HepG2 (cell line): ENCODE results near the gene IKZF4. TPM values are rescaled to one million over a fixed set of nuclear protein-coding genes. Genes with fewer than 3 reads are reported as not detected.

Source experiments
- AGO1 ChIP-seq: fragments of 200-400 bp; formaldehyde crosslinking; IDR thresholded peaks from 2 replicates; pipeline ENCODE4 v1.6.1; 2017; ENCODE audit warnings: mild to moderate bottlenecking, low read depth, low read length, moderate library complexity; ENCODE audit not compliant: poor library complexity, severe bottlenecking
- ARID3A ChIP-seq: IDR thresholded peaks from 2 replicates; pipeline ENCODE4 v1.6.1; 2012; ENCODE audit warnings: low read depth, low read length, improper control_type of control experiment
- ATF4 ChIP-seq, 2 experiments: fragments of 450-650 bp in 1 of 2; sonication (generic) in 1 of 2; formaldehyde crosslinking; IDR thresholded peaks; 2 replicates each; pipeline versions ENCODE4 v1.5.0 to v1.8.0; 2020 to 2022; ENCODE audit warnings: mild to moderate bottlenecking in 1 of 2, missing genetic modification reagents in 1 of 2
- HINFP ChIP-seq: sonication (generic); formaldehyde crosslinking; IDR thresholded peaks from 2 replicates; pipeline ENCODE4 v1.4.0; 2020; ENCODE audit warnings: low read depth, mild to moderate bottlenecking, missing genetic modification reagents
- HOXA9 ChIP-seq: sonication (generic); formaldehyde crosslinking; IDR thresholded peaks from 2 replicates; pipeline ENCODE4 v1.8.1; 2022; ENCODE audit warnings: missing genetic modification reagents, mild to moderate bottlenecking, moderate library complexity, borderline replicate concordance
- MED8 ChIP-seq: sonication (generic); formaldehyde crosslinking; IDR thresholded peaks from 2 replicates; pipeline ENCODE4 v1.8.1; 2023; ENCODE audit warnings: mild to moderate bottlenecking, missing genetic modification reagents; ENCODE audit not compliant: insufficient replicate concordance
- PTBP1 ChIP-seq: fragments of 200-400 bp; formaldehyde crosslinking; IDR thresholded peaks from 2 replicates; pipeline ENCODE4 v1.6.1; 2018; ENCODE audit warnings: low read length, low read depth; ENCODE audit not compliant: poor library complexity, severe bottlenecking
- SAFB2 ChIP-seq: sonication (generic); formaldehyde crosslinking; IDR thresholded peaks from 2 replicates; pipeline ENCODE4 v1.5.1; 2020; ENCODE audit warnings: missing genetic modification reagents, low read depth, mild to moderate bottlenecking, borderline replicate concordance
- SOX13 ChIP-seq, 3 experiments: fragments of 450-650 bp in 1 of 3; sonication (generic) in 1 of 3; formaldehyde crosslinking in 1 of 3; IDR thresholded peaks in 2 of 3; conservative IDR thresholded peaks in 1 of 3; 2 replicates each; pipeline versions ENCODE4 v1.5.0 to v1.6.1; 2016 to 2020; ENCODE audit warnings: antibody characterized with exemption in 1 of 3, mild to moderate bottlenecking in 1 of 3, missing compliant biosample characterization in 1 of 3, missing genetic modification reagents in 1 of 3, moderate library complexity in 1 of 3
- SP1 ChIP-seq, 2 experiments: fragments of 450-650 bp in 1 of 2; sonication (generic) in 1 of 2; formaldehyde crosslinking in 1 of 2; IDR thresholded peaks; 2 replicates each; pipeline versions ENCODE4 v1.4.0 to v1.6.1; 2016 to 2020; ENCODE audit warnings: missing genetic modification reagents in 1 of 2
- TBL1XR1 ChIP-seq: fragments of 150-350 bp; IDR thresholded peaks from 2 replicates; pipeline ENCODE4 v1.6.1; 2014; ENCODE audit warnings: borderline replicate concordance, low read length; ENCODE audit not compliant: partially characterized antibody
- TRIM24 ChIP-seq: sonication (generic); formaldehyde crosslinking; IDR thresholded peaks from 2 replicates; pipeline ENCODE4 v1.8.0; 2022; ENCODE audit warnings: mild to moderate bottlenecking, missing genetic modification reagents
- YEATS2 ChIP-seq: sonication (generic); formaldehyde crosslinking; IDR thresholded peaks from 2 replicates; pipeline ENCODE4 v1.4.0; 2020; ENCODE audit warnings: missing genetic modification reagents, borderline replicate concordance
- ZNF3 ChIP-seq: IDR thresholded peaks from 2 replicates; pipeline ENCODE4 v1.7.0; 2017; ENCODE audit warnings: inconsistent platforms
- ZNF460 ChIP-seq: sonication (generic); formaldehyde crosslinking; IDR thresholded peaks from 2 replicates; pipeline ENCODE4 v1.5.1; 2020; ENCODE audit warnings: missing genetic modification reagents, mild to moderate bottlenecking, borderline replicate concordance
- ZNF558 ChIP-seq: sonication (generic); formaldehyde crosslinking; IDR thresholded peaks from 2 replicates; pipeline ENCODE4 v1.9.0; 2022; ENCODE audit warnings: mild to moderate bottlenecking, missing genetic modification reagents, borderline replicate concordance
- ZNF773 ChIP-seq: sonication (generic); formaldehyde crosslinking; IDR thresholded peaks from 2 replicates; pipeline ENCODE4 v1.4.0; 2020; ENCODE audit warnings: missing genetic modification reagents, borderline replicate concordance
- polyA plus RNA-seq, 8 experiments: library from polyadenylated mRNA; depleted of rRNA in 3 of 8; stranded (reverse) in 7 of 8; unstranded in 1 of 8; fragments of >200 nt; fragmentation: Illumina TruSeq in 4 of 8; extraction: Trizol in 4 of 8; gene quantifications; 2 replicates each; pipeline versions ENCODE4 v1.2.1 to v1.2.3, GENCODE V29; 2011 to 2016; ENCODE audit warnings: low read depth in 4 of 8, missing spikeins in 1 of 8, mixed read lengths in 1 of 8; ENCODE audit not compliant: insufficient read depth in 1 of 8
- total RNA-seq, 5 experiments: library from RNA; depleted of rRNA; stranded (reverse); fragments of >200 nt; fragmentation: Illumina TruSeq; extraction: Trizol; gene quantifications; 2 replicates each; pipeline ENCODE4 v1.2.3, GENCODE V29; 2016; ENCODE audit warnings: low read depth in 1 of 5
- TF ChIP-seq, protein P1 (sequence below): sonication (generic); formaldehyde crosslinking; IDR thresholded peaks from 2 replicates; pipeline ENCODE4 v1.4.0; 2020; ENCODE audit warnings: missing genetic modification reagents

Gene IKZF4
- total and polyA plus RNA-seq, 2 of the 13 experiments (the other 11 are each of a cell fraction or from before 2014, with no cell fraction given) = 0.58 to 2.2 TPM

DNA sequence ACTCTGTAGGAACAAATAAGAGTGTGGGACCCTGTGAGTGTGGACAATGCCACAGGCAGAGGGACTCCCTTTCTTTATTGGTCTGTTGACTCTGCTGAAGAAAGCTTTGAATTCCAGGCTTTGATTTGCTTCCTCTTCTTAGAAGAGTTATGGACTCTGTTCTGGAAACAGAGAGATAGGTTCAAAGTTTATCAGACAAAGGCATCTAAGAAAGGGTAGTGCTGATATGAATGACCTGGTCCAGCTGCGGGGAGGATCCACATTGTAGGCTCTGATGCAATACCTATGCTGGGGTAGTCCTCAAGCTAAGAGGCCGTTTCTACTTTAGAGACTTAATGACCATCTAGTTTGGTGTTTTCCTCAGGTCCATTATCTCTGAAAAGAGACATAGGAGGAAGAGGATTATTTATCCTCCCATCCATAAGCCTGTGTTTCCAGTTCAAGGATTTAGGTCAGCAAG lies 10.7 kb upstream of the IKZF4 start (continued):
- TF ChIP-seq, protein P1, sequence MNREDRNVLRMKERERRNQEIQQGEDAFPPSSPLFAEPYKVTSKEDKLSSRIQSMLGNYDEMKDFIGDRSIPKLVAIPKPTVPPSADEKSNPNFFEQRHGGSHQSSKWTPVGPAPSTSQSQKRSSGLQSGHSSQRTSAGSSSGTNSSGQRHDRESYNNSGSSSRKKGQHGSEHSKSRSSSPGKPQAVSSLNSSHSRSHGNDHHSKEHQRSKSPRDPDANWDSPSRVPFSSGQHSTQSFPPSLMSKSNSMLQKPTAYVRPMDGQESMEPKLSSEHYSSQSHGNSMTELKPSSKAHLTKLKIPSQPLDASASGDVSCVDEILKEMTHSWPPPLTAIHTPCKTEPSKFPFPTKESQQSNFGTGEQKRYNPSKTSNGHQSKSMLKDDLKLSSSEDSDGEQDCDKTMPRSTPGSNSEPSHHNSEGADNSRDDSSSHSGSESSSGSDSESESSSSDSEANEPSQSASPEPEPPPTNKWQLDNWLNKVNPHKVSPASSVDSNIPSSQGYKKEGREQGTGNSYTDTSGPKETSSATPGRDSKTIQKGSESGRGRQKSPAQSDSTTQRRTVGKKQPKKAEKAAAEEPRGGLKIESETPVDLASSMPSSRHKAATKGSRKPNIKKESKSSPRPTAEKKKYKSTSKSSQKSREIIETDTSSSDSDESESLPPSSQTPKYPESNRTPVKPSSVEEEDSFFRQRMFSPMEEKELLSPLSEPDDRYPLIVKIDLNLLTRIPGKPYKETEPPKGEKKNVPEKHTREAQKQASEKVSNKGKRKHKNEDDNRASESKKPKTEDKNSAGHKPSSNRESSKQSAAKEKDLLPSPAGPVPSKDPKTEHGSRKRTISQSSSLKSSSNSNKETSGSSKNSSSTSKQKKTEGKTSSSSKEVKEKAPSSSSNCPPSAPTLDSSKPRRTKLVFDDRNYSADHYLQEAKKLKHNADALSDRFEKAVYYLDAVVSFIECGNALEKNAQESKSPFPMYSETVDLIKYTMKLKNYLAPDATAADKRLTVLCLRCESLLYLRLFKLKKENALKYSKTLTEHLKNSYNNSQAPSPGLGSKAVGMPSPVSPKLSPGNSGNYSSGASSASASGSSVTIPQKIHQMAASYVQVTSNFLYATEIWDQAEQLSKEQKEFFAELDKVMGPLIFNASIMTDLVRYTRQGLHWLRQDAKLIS = no peak
- peak; percentile 14; the same call in 1 of the 2 replicates for TF ChIP-seq ARID3A
- no peak for TF ChIP-seq ZNF558 (CRISPR knock-in tag)
- TF ChIP-seq ZNF773 (CRISPR knock-in tag) = no peak
- no peak for TF ChIP-seq HOXA9
- TF ChIP-seq ATF4 (CRISPR knock-in tag; IDR thresholded peaks at IDR 0.05) = peak in 1 of 2 experiments; percentile 93; a peak in 2 of 4 replicates
- TF ChIP-seq TRIM24 (CRISPR knock-in tag) = no peak
- no peak for TF ChIP-seq YEATS2
- no peak for TF ChIP-seq SP1 (IDR thresholded peaks at IDR 0.05)
- TF ChIP-seq SP1 (CRISPR knock-in tag; IDR thresholded peaks at IDR 0.05) = no peak
- TF ChIP-seq SAFB2 = no peak
- peak; percentile 84 for TF ChIP-seq SOX13 (IDR thresholded peaks at IDR 0.05)
- peak in 1 of 2 experiments; percentile 97; a peak in 2 of 4 replicates for TF ChIP-seq SOX13 (CRISPR knock-in tag; conservative IDR thresholded peaks at IDR 0.05 in 1 of 2, IDR thresholded peaks at IDR 0.05 in 1 of 2)
- TF ChIP-seq MED8 (CRISPR knock-in tag) = no peak
- TF ChIP-seq TBL1XR1 = no peak
- TF ChIP-seq ZNF460 (CRISPR knock-in tag) = no peak
- TF ChIP-seq ZNF3 (CRISPR knock-in tag) = no peak
- 0 out of 2 replicates have a peak, but pooled peaks have one; percentile 29 for TF ChIP-seq HINFP (CRISPR knock-in tag)
- no peak for TF ChIP-seq AGO1
- no peak for TF ChIP-seq PTBP1
